Spleen (tissue), 7 donors: ENCODE measurements around the gene TEAD1.

Source experiments
- CTCF ChIP-seq, 11 experiments: fragments of 200-600 bp in 7 of 11; fragments of 450-650 bp in 4 of 11; sonication (generic) in 4 of 11; IDR thresholded peaks in 8 of 11; conservative IDR thresholded peaks in 3 of 11; 1 replicate in 7 of 11; 2 replicates in 4 of 11; pipeline versions ENCODE4 v1.4.0 to v1.8.0; 2016 to 2021; ENCODE audit warnings: antibody characterized with exemption in 11 of 11, inconsistent platforms in 4 of 11, mild to moderate bottlenecking in 1 of 11
- POLR2A ChIP-seq, 3 donors: fragments of 450-650 bp; IDR thresholded peaks; one replicate each; pipeline ENCODE4 v1.5.1; 2017; ENCODE audit warnings: antibody characterized with exemption in 3 of 3, mild to moderate bottlenecking in 1 of 3
- POLR2AphosphoS5 ChIP-seq, 3 donors: sonication (generic); formaldehyde crosslinking; IDR thresholded peaks; one replicate each; pipeline ENCODE4 v1.5.1; 2017; ENCODE audit warnings: antibody characterized with exemption in 3 of 3
- donor health status: DM: no; HTN: no; CAD: no; lungs with moderate emphysema.
- donor health status: DM: no; HTN: no; CAD: no.
- donor health status: DM: no; HTN: no; CAD: no.

GRCh38 chr11:12853652-12854296 is 179.6 kb downstream of the TEAD1 start:
- TF ChIP-seq CTCF (IDR thresholded peaks at IDR 0.05 in 8 of 11, conservative IDR thresholded peaks at IDR 0.05 in 3 of 11) (no peak), POLR2AphosphoS5 (IDR thresholded peaks at IDR 0.05) (no peak), POLR2A (IDR thresholded peaks at IDR 0.05) (no peak)
